Kidney (tissue), 14 donors: ENCODE measurements around the gene FAM53C. TPM values are rescaled to one million over a fixed set of nuclear protein-coding genes. Genes with fewer than 3 reads are reported as not detected.
"Not testable (repeated sequence)": the region's sequence is repeated elsewhere in the genome, so short reads cannot be mapped to it uniquely, and the experiment has no call there.

Experiments used
- DNase-seq, 5 donors: peaks; one replicate each; pipeline ENCODE4 v3.0.0-alpha.2; 2013 to 2020
- FAIRE-seq: peaks from 2 replicates; lab custom pipeline; 2012; peaks lifted over from hg19 to GRCh38; lab: Jason Lieb, UNC
- H3K27ac ChIP-seq, 2 donors: one replicate each; pipeline ENCODE4 v1.7.0; 2013; ENCODE audit warnings: low read depth in 2 of 2, low read length in 2 of 2, inconsistent platforms in 1 of 2
- H3K27me3 ChIP-seq: one replicate; pipeline ENCODE4 v1.7.1; 2013; ENCODE audit warnings: low read length, inconsistent platforms; ENCODE audit not compliant: control insufficient read depth, insufficient read depth
- H3K36me3 ChIP-seq, 3 donors: one replicate each; pipeline versions ENCODE4 v1.7.0 to v1.7.1; 2013; ENCODE audit warnings: low read length in 3 of 3, control low read depth in 1 of 3, inconsistent platforms in 1 of 3; ENCODE audit not compliant: insufficient read depth in 3 of 3, control insufficient read depth in 2 of 3
- H3K4me1 ChIP-seq, 3 donors: one replicate each; pipeline versions ENCODE4 v1.7.0 to v1.7.1; 2013; ENCODE audit warnings: low read length in 3 of 3, inconsistent platforms in 1 of 3, low read depth in 1 of 3; ENCODE audit not compliant: control insufficient read depth in 2 of 3, insufficient read depth in 2 of 3
- H3K4me3 ChIP-seq, 3 donors: one replicate each; pipeline versions ENCODE4 v1.7.0 to v1.8.1; 2013; ENCODE audit warnings: low read length in 3 of 3, control low read depth in 1 of 3, inconsistent platforms in 1 of 3
- H3K9ac ChIP-seq, 3 donors: one replicate each; pipeline versions ENCODE4 v1.7.0 to v1.7.1; 2013; ENCODE audit warnings: low read length in 3 of 3, control low read depth in 1 of 3, inconsistent platforms in 1 of 3
- H3K9me3 ChIP-seq, 3 donors: one replicate each; pipeline versions ENCODE4 v1.7.0 to v1.7.1; 2013; ENCODE audit warnings: low read length in 3 of 3, control low read depth in 1 of 3, inconsistent platforms in 1 of 3; ENCODE audit not compliant: control insufficient read depth in 2 of 3, insufficient read depth in 1 of 3
- CTCF ChIP-seq: IDR thresholded peaks from 3 replicates; pipeline ENCODE4 v1.5.1; 2012; ENCODE audit warnings: mild to moderate bottlenecking, moderate library complexity, borderline replicate concordance; ENCODE audit not compliant: insufficient read depth; ENCODE audit errors: extremely low read depth
- intact Hi-C: fragments of 100-400 bp; cut with DNase I; formaldehyde crosslinking; loops from one replicate; pipeline ENCODE4 v1.11.1; 2022
- polyA plus RNA-seq: library from polyadenylated mRNA; stranded (reverse); fragments of 350-450 nt; fragmentation: Illumina TruSeq; extraction: RNeasy Lipid Tissue Mini Kit (QIAGEN cat#74804); gene quantifications from one replicate; pipeline ENCODE4 v1.2.3, GENCODE V29; 2014; ENCODE audit warnings: low read depth, low replicate concordance; ENCODE audit not compliant: insufficient read depth
- total RNA-seq: library from RNA; stranded (reverse); fragmentation: NEBNext Ultra II Directional; extraction: Animal tissue kit (Norgen Biotek cat#: 25700); gene quantifications from one replicate; pipeline ENCODE4 v1.2.1, GENCODE V29; 2021
- donor health status: control.
- donor health status: control.
- donor health status: control.
- donor health status: control.
- donor health status: control.
- donor health status: DM: yes; HTN: yes; CAD: no.
- donor health status: Normal renal cell carcinoma (clear cell type).

Gene FAM53C
- total and polyA plus RNA-seq, 2 donors from 2014 or later = 8.1 to 18.9 TPM

DNA sequence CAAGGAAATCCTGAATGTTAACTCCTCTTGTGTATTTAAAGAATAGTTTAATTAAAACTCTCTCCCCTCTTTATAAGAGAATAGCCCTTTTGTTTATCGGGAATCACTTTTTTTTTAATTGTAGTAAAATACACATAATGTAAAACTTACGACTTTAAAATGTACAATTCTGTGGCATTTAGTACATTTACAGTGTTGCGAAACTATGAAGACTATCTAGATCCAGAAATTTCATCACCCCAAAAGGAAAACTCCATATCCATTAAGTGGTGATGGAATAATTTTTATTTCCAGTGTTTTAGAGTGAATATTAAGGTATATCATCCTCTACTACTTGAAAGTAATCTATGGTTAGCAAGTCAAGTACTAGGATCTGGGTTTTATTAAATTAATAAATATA is 51.3 kb downstream of the FAM53C start:
- DNase-seq (no peak), FAIRE-seq (no peak)
- no peak for TF ChIP-seq CTCF
- no peaks in the 10 kb centered on the region for H3K9me3 ChIP-seq
- no peak overlapping the region for H3K9ac ChIP-seq
- H3K27me3 ChIP-seq = no peaks in the 10 kb centered on the region
- intact Hi-C loops = no loop called here
- peaks cover 0 to 44% (median 40%) of the 10 kb centered on the region in 3 donors for H3K36me3 ChIP-seq
- H3K27ac ChIP-seq = no peak overlapping the region
- H3K4me3 ChIP-seq = no peak overlapping the region
- no peaks in the 10 kb centered on the region for H3K4me1 ChIP-seq

DNA sequence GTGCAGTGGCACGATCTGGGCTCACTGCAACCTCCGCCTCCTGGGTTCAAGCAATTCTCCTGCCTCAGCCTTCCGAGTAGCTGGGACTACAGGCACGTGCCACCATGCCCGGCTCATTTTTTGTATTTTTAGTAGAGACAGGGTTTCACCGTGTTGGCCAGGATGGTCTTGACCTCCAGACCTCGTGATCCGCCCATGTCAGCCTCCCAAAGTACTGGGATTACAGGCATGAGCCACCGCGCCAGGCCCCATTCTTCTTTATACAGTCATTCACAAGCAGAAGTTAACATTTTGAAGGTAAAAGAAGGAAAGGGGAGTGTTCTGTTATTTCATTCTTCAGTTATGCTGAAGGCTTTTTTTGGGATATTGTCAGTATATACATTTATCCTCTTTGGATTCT is 51.8 kb downstream of the FAM53C start:
- H3K4me1 ChIP-seq, intact Hi-C loops, H3K27me3 ChIP-seq, H3K9ac ChIP-seq, DNase-seq, H3K27ac ChIP-seq, FAIRE-seq, H3K4me3 ChIP-seq, H3K9me3 ChIP-seq: not testable (repeated sequence)
- H3K36me3 ChIP-seq = peaks cover 0 to 48% (median 45%) of the 10 kb centered on the region in 3 donors

GRCh38 chr5:138391859-138392386 is 53.9 kb downstream of the FAM53C start:
- Histone ChIP-seq H3K9ac (no peak overlapping the region), H3K36me3 (peaks cover 3 to 41% (median 37%) of the 10 kb centered on the region in 3 donors), H3K4me1 (no peaks in the 10 kb centered on the region), H3K27me3 (no peaks in the 10 kb centered on the region), H3K9me3 (no peaks in the 10 kb centered on the region), H3K27ac (no peak overlapping the region), H3K4me3 (no peak overlapping the region)
- TF ChIP-seq CTCF = no peak
- FAIRE-seq (no peak), DNase-seq (no peak)
- intact Hi-C loops = no loop called here

Other genes with a start within 250 kb of the FAM53C start
- 20.6 TPM for gene NME5, start 198.8 kb upstream of the FAM53C start, total RNA-seq
- 30.2 TPM for gene NME5, start 198.8 kb upstream of the FAM53C start, polyA plus RNA-seq
- 54.5 TPM for gene BRD8, start 159.6 kb upstream of the FAM53C start, total RNA-seq
- 32.1 TPM for gene BRD8, start 159.6 kb upstream of the FAM53C start, polyA plus RNA-seq
- gene KIF20A, start 159.2 kb upstream of the FAM53C start, total RNA-seq = 0.63 TPM
- gene KIF20A, start 159.2 kb upstream of the FAM53C start, polyA plus RNA-seq = 0.22 TPM
- 28.3 TPM for gene CDC23, start 124.9 kb upstream of the FAM53C start, total RNA-seq
- gene CDC23, start 124.9 kb upstream of the FAM53C start, polyA plus RNA-seq = 17.6 TPM
- 0.41 TPM for gene GFRA3, start 63.6 kb upstream of the FAM53C start, total RNA-seq
- 1.0 TPM for gene GFRA3, start 63.6 kb upstream of the FAM53C start, polyA plus RNA-seq
- 0.25 TPM for gene CDC25C, start 6.5 kb upstream of the FAM53C start, total RNA-seq
- not detected for gene CDC25C, start 6.5 kb upstream of the FAM53C start, polyA plus RNA-seq
- 69.6 TPM for gene KDM3B, start 14.4 kb downstream of the FAM53C start, total RNA-seq
- 18.5 TPM for gene KDM3B, start 14.4 kb downstream of the FAM53C start, polyA plus RNA-seq
- gene REEP2, start 100.8 kb downstream of the FAM53C start, total RNA-seq = 1.9 TPM
- gene REEP2, start 100.8 kb downstream of the FAM53C start, polyA plus RNA-seq = 8.8 TPM
- gene EGR1, start 127.2 kb downstream of the FAM53C start, total RNA-seq = 68.6 TPM
- gene EGR1, start 127.2 kb downstream of the FAM53C start, polyA plus RNA-seq = 65.8 TPM
- 85.6 TPM for gene ETF1, start 205.0 kb downstream of the FAM53C start, total RNA-seq
- 37.5 TPM for gene ETF1, start 205.0 kb downstream of the FAM53C start, polyA plus RNA-seq
- 192 TPM for gene HSPA9, start 237.1 kb downstream of the FAM53C start, total RNA-seq
- 331 TPM for gene HSPA9, start 237.1 kb downstream of the FAM53C start, polyA plus RNA-seq